ENCODE data around the gene SENP1.

Gene SENP1

GRCh38 chr12:48037267-48037915, 68.5 kb downstream of the SENP1 start:
- no peak for DNase-seq (ENCODE audit: extremely low read depth in 1 of 2, low read depth in 1 of 2)

- DNase-seq (ENCODE audit: extremely low read depth in 1 of 2, low read depth in 1 of 2) = no peak
Measured at GRCh38 chr12:48036818-48037217, 69.1 kb downstream of the SENP1 start.

- no peak for DNase-seq (ENCODE audit: extremely low read depth in 1 of 2, low read depth in 1 of 2)
Measured at GRCh38 chr12:48034835-48035805, 70.8 kb downstream of the SENP1 start.

- no peak for DNase-seq (ENCODE audit: extremely low read depth in 1 of 2, low read depth in 1 of 2)
Measured at GRCh38 chr12:48033451-48033850, 72.4 kb downstream of the SENP1 start.

GRCh38 chr12:48032597-48032996, 73.3 kb downstream of the SENP1 start:
- DNase-seq (ENCODE audit: extremely low read depth in 1 of 2, low read depth in 1 of 2) = no peak

GRCh38 chr12:48031135-48031960, 74.5 kb downstream of the SENP1 start:
- no peak for DNase-seq (ENCODE audit: extremely low read depth in 1 of 2, low read depth in 1 of 2)

GRCh38 chr12:48030173-48030650, 75.7 kb downstream of the SENP1 start:
- no peak for DNase-seq (ENCODE audit: extremely low read depth in 1 of 2, low read depth in 1 of 2)

GRCh38 chr12:48029491-48030172, 76.2 kb downstream of the SENP1 start:
- DNase-seq (ENCODE audit: extremely low read depth in 1 of 2, low read depth in 1 of 2) = no peak

GRCh38 chr12:48028541-48029431, 77.1 kb downstream of the SENP1 start:
- DNase-seq (ENCODE audit: extremely low read depth in 1 of 2, low read depth in 1 of 2) = no peak

GRCh38 chr12:48027183-48028002, 78.5 kb downstream of the SENP1 start:
- DNase-seq (ENCODE audit: extremely low read depth in 1 of 2, low read depth in 1 of 2) = no peak

- DNase-seq (ENCODE audit: extremely low read depth in 1 of 2, low read depth in 1 of 2) = no peak
Measured at GRCh38 chr12:48026060-48026827, 79.6 kb downstream of the SENP1 start.

- no peak for DNase-seq (ENCODE audit: extremely low read depth in 1 of 2, low read depth in 1 of 2)
Measured at GRCh38 chr12:48025281-48025680, 80.6 kb downstream of the SENP1 start.

GRCh38 chr12:48024735-48025134, 81.1 kb downstream of the SENP1 start:
- no peak for DNase-seq (ENCODE audit: extremely low read depth in 1 of 2, low read depth in 1 of 2)

GRCh38 chr12:48023386-48023785, 82.5 kb downstream of the SENP1 start:
- no peak for DNase-seq (ENCODE audit: extremely low read depth in 1 of 2, low read depth in 1 of 2)

- DNase-seq (ENCODE audit: extremely low read depth in 1 of 2, low read depth in 1 of 2) = no peak
Measured at GRCh38 chr12:48022676-48023385, 83.0 kb downstream of the SENP1 start.

GRCh38 chr12:48022180-48022521, 83.7 kb downstream of the SENP1 start:
- no peak for DNase-seq (ENCODE audit: extremely low read depth in 1 of 2, low read depth in 1 of 2)

- no peak for DNase-seq (ENCODE audit: extremely low read depth in 1 of 2, low read depth in 1 of 2)
Measured at GRCh38 chr12:48021485-48022179, 84.2 kb downstream of the SENP1 start.

Measured in activated CD8-positive, alpha-beta memory T cell treated with anti-CD3 and anti-CD28 coated beads for 1 hour (primary cell).